ENCODE data around the gene LTBP1. TPM values are rescaled to one million over a fixed set of nuclear protein-coding genes. Genes with fewer than 3 reads are reported as not detected.
A peak's percentile ranks its signal among the peaks of the same experiment; 100 is the strongest.
"Not testable (repeated sequence)": the region's sequence is repeated elsewhere in the genome, so short reads cannot be mapped to it uniquely, and the experiment has no call there.

The LTBP1 gene
- total RNA-seq, 1 experiment from 2014 or later = 89.4 TPM

DNA sequence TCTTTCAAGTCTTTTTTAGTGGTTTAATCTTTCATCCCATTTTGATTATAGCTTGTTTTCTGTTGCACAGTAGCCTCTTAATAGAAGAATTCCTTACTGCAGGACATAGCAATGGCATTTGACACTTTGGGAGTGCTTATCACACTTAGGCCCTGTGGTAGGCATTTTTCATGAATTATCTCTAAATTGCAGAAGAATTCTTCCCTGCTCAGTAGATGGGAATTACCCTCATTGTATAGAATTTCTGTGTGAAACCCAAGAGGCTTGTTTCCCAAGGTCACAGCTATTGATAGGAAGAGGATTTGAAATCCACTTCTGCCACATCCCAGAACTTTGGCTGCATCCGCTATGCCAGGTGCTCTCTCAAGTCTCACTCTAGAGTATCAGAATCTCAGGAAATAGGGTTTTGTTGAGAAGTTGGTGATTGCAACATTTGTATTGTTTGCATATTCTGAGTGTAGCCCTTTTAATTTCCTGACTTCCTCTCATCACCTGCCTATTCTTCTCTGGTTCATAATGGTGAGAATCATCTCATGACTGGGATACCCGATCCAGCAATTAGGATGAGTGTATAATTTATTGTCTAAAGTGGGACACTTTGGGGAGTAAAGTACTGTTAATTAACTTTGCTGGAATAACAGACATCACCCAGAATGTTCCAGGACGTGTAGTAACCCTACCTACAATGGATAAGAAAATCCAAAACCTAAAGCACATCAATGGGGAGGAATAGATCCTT is 274.5 kb downstream of the LTBP1 start:
- DNase-seq (ENCODE audit: low read depth) = no peak

DNA sequence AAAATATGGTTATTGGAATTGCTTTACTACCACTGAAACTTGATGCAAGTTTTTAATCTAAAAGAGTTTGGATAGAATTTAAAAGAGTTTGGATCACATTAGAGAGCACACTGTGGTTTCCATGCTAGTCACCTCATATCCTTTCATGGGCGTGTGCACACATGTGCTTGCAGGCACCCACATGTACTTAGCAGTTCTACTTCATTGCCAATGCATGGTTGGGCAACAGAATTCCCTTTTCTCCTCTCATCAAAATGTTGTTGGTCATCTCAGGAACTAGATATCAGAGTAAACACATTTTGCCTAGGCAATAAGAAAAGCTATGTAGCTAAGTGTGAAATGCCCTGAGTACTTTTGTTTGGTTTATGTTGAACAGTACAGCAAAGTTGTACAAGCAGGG is 275.6 kb downstream of the LTBP1 start:
- no peak for DNase-seq (ENCODE audit: low read depth)

DNA sequence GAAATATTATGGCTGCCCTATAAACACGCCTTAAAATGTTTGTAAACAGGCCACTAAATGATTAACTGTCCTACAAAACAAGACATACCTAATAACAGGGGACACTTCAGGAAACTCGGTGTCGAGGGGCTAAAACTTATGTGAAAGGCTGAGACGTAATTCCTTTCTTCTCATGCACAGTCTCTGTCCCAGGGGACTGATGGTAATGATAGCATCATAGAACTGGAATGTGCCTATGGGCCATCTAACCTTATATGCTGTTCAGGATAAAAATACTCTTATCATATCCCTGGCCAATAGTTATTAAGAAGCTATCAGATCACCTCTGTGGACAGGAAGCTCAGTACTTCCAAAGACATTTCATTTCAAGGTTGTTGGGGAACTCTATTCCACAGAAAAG is 277.1 kb downstream of the LTBP1 start:
- peak; percentile 51 for DNase-seq (ENCODE audit: low read depth)

DNA sequence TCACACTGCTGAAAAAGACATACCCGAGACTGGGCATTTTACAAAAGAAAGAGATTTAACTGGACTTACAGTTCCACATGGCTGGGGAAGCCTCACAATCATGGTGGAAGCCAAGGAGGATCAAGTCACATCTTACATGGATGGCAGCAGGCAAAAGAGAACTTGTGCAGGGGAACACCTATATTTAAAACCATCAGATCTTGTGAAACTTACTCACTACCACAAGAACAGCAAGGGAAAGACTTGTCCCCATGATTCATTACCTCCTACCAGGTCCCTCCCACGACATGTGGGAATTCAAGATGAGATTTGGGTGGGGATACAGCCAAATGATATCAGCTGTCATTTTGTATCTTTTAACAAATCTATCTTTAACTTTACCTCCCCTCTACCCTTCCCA is 278.6 kb downstream of the LTBP1 start:
- peak; percentile 33 for DNase-seq (ENCODE audit: low read depth)

DNA sequence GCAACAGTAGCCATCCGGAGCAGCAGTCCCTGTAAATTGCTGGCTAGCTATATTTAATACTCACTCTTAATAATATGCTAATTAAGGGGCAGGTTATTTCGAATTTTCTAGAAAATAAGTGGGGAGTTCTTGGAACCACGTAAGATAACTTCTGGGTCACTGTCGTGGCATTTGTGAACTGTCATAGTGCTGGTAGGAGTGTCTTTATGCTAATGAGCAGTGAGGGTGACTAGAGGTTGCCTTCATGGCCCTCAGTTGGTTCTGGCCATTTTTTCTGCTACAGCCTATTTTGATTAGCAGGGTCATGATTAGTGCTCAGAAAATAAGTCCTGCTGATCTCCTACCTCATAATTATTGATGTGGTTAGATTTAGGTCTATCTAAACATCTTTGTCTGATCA is 279.8 kb downstream of the LTBP1 start:
- DNase-seq (ENCODE audit: low read depth) = no peak

DNA sequence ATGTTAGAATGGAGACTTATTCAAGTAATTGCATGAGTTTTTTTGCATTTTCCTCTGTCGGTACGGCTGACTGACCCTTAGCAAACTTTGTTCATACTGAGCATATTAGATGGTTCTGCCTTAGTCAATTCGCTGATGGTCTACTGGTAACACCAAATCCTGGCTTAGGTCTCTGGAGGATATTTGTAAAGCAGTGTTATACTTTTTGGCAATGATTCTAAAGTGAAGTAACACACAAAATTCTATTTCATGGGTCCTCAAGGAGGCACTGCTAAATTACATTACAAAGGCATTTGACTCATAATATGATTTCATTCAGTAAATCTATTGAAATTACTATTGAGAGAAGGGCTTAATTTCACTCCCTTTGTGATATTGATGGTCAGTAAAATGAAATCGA is 282.9 kb downstream of the LTBP1 start:
- DNase-seq (ENCODE audit: low read depth) = peak; percentile 25

DNA sequence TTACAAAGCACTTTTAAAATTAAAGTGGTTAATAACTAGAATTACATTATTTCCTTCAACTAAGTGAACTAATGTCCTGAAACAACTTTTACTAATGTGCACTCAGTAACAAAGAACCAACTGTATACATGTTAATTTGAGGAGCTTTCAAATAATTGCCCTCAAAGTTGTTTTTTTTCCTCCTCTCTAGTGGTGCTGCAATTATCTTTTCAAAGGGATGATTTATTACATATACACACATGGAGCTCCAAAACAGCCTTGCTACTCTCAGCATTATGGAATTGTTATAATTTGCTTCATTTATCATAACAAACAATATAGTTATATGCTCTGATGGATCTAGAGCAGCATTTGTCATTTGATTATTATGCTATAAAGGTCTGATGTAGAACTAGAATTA is 283.4 kb downstream of the LTBP1 start:
- DNase-seq (ENCODE audit: low read depth) = no peak

DNA sequence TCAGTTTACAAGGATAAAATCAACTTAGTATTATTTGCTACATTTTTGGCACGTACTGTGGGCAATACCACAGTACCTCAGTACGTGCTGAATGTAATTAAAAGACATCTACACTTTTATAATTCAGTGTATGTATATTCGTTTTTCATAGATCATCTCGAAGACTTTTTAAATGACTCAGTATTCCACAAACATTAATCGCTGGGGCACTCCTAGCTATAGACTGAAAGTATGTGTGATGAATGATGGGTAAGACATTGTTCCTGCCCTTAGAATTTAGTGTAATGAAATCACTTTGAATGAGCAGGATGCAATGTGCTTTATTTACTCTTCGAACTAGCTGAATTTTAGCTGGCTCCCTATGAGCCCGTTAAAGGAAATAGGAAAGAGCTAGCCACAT is 284.1 kb downstream of the LTBP1 start:
- no peak for DNase-seq (ENCODE audit: low read depth)

DNA sequence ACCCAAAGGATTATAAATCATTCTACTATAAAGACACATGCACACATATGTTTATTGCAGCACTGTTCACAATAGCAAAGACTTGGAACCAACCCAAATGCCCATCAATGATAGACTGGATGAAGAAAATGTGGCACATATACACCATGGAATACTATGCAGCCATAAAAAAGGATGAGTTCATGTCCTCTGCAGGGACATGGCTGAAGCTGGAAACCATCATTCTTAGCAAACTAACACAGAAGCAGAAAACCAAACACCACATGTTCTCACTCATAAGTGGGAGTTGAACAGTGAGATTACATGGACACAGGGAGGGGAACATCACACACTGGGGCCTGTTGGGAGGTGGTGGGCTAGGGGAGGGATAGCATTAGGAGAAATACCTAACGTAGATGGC is 288.8 kb downstream of the LTBP1 start:
- not testable (repeated sequence) for DNase-seq (ENCODE audit: low read depth)

DNA sequence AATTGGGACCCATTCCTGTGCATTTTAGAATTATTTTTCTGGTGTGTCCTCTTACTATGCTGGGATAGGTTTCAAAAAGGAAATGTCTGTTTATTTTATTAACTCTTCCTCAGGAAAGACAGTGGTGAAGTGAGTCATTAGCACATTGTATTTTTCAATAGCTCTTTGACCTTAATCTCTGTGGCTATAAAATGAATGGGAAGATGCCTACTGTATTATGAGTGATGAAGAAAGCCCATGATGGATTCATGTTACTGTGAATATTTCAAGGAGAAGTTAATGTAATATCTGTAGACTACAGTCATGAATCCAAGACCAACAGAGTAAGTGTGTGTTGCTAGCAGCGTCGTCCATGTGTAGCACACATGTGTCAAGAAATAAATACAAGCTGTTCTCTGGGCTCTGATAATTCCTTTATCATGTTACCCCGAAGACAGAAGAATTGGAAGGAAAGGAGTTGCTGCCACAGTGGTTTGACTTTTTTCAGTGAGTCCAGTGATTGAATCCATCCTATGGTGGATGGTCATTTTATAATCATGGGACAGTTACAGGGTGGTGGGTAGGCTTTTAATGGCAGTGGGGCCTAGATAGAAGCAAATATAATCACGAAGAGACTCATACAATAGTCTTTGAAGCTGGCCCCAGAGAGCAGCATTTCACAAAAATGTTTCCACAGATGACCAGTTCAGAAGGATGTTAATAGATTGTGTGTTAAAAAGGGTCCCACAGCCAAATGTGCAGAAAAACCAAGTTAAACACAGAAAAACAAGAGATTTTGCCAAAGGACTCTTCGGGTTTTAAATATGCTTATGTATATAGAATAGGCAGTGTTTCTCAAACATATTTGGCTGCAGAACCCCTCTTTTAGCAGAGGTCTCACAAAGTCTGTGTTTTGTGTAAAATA is 290.0 kb downstream of the LTBP1 start:
- DNase-seq (ENCODE audit: low read depth) = peak; percentile 78

DNA sequence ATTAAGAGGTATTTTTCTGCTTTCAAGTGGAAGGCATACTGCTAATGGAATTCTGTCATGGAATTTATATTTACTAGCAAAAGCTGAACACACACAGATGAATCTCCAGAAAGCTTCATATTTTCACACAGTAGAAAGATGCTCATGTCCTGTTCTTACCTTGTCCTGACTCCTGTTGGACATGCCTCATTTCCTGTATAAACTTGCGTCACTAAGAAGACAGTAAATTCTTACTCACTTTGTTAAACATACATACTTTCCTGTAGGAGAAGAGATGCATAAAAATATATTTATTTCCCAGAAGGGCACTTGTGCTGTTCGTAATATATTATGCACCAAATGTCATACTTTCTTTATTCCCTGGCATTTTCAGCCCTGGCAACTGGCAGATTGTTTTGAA is 291.4 kb downstream of the LTBP1 start:
- peak; percentile 32 for DNase-seq (ENCODE audit: low read depth)

DNA sequence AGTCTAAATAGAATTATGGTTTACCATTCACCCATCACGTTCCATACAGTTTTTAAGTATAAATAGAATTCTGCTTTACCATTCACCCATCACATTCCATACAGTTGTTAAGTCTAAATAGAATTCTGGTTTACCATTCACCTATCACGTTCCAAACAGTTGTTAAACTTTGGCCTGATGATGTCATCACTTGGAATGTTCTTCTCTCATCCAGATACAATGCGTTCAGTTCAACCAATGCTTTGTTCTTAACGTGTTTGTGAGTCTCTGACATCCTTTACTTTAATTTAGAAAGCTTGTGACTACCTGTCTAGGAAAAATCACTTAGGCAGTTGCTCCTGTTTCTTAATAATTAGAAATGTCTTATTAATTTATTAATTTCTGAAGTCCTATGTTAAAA is 293.4 kb downstream of the LTBP1 start:
- peak; percentile 51 for DNase-seq (ENCODE audit: low read depth)

DNA sequence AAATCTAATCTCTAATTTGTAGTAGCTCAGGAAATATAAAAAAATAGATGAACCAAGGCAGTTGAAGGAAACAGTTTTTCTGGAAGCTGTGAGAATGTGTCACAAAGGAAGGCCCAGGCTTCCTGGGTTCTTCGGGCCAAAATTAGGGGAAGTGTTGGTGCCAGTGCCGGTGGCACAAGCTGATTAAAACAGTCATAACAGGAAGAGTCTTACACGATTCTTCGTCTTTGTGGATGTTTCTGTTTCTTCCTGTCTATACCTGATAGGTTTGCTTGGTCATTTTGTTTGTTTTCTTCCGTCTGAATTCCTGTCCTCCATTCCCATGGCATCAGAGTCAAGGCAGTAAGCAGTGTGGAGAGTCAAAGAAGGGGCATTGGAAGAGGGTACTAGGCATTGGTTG is 294.3 kb downstream of the LTBP1 start:
- no peak for DNase-seq (ENCODE audit: low read depth)

DNA sequence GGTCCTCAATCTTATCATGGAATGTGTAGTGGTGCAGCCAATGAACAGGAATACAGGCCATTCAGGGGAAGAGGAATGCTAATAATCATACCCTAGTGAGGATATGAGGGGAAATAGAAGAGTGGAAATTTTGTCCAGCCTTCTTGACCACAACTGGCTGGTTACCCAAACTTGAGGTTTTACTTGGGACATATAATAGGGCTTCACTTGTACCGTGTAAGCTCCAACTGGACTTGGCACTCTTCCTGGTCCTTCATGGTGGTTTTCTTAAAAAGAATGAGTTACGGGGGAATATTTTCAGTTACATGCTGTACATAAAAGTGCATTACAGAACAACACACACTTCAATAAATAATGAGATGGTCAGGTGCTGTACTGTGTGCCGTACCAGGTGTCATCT is 294.8 kb downstream of the LTBP1 start:
- peak; percentile 69 for DNase-seq (ENCODE audit: low read depth)

DNA sequence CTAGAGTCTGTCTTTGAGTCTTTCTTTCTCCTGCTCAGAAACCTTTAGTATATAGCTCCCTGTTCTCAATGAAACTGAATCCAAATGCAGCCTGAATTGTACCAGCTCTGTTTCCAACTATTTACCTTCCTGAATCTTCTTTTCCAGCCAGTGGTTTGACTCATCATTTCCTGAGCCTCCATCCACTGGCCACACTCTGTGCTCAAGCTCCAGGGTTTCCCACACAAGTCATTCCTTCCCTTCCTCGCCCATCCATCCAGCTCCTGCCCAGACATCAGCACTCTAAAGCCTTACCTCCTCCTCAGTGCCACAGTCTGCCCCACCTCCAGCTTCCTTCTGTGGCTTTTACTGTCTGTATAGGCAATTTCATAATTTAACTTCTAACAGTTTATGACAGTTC is 296.1 kb downstream of the LTBP1 start:
- DNase-seq (ENCODE audit: low read depth) = peak; percentile 56

DNA sequence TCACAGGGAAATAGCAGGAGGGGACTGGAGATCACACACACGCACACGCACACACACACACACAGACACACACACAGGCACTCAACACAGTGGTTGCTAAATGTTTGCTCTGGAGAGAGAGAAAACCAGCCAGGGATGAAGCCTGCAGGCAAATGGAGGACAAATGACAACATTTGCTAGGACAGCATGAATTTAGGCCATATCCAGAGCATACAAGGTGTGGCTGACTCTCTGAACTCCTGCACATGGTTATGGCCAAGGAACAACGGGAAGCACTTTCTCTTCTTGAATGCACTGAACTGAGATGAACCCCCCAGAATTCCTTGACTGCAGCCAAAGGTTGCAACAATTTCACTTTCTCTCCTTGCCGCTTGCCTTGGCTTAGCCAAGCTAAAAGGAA is 299.7 kb downstream of the LTBP1 start:
- DNase-seq (ENCODE audit: low read depth) = no peak

DNA sequence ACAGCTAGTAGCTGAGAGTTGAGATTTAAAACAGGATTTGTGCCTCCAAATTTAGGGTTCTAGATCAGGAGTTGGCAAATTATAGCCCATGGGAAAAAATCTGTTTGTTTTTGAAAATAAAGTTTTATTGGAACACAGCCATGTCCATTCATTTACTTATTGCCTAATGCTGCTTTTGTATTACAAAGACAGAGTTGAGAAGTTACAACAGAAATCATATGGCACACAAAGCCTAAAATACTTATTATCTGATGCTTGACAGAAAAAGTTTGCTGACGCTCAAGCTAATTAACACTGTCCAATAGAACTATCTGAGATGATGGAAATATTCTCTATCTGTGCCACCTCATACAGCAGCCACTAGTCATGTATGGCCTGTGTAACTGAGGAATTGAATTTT is 300.6 kb downstream of the LTBP1 start:
- DNase-seq (ENCODE audit: low read depth) = no peak

DNA sequence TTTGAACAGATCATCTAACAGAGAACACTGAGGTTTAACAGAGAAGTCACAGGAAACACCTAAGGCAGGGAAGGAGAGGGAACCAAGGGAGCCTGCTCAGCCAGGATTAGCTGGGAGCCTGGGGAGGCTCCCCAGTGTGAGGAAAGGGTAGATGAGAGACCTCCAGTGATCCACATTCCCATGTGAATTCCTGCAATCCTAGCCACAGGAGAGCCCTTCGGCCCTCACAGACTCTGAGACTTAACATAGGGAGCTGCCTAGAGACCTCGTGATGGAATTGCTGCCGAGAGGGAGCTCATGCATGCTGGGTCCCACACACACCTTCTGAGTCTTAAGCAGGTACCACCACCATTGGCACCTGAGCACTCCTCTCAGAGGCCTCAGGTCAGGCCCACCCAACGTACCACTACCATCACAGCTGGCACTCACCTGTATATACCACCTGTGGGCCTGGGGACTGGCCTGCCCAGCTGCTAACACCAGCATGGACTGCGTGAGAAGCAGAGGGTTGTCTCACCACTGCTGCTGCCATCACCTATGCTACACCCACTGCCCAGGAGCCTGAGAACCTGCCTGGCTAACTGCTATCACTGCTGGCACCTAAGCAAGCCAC is 303.8 kb downstream of the LTBP1 start:
- no peak for DNase-seq (ENCODE audit: low read depth)

DNA sequence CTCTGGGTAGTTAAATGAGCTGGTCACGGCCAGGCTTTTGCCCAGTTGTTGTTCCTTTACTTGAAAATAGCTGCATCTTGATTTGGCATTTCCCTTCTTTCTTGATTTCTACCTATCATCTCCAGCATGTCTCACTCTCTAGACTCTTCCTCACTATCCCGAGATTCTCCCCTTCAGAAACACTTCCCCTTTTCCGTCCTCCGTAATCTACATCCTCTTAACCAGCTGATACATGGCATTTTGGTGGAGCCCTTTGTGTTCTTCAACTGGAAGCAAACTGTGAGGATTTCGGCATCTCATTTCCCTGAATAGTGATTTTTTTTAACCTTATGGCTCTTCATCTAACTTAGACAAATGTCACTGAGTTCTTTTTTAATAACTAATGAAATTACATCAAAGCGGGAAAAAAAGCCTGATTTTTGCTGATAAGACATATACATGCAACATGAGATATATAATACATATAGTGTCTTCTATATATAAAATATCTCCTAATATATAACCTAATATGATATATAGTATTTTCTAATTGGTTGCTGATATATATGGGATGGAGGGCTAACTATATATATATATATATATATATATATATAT is 309.5 kb downstream of the LTBP1 start:
- DNase-seq (ENCODE audit: low read depth) = no peak

DNA sequence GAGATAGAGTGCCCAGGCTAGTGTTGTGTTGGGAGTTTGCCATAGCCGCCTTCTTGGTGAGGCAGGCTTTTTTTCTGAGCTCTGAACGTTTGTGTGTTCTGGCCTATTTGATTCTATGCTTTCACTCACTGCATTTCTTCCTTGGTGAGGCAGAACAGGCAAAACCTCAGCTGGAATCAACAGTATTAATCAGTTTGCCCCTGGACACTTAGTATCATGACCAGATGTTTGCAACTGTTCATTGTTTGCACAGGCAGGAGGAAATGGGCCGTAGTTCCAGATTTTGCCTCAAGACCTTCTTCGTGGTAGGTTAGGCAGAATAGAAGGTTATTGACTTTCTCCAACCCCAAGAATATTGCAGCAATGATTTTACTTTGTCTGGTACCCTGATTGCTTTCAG is 311.6 kb downstream of the LTBP1 start:
- no peak for DNase-seq (ENCODE audit: low read depth)

DNA sequence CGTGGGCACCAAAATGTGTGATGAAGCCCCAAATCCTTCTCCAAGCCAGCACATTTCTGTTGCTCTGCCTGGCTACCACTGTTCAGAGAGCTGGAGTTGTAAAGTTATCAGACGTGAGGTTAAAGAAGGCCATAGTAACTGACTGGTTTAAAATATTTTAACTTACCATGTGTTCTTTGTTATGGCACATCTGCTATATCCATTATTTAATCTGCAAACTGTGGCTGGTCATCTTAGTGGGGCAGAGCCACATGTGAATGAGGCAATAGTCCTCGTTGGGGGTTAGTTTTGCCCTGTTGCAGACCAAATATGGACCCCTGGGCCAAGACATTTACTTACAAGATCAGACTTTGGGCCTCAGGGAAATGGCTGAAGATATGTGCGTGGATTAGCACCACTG is 315.3 kb downstream of the LTBP1 start:
- no peak for DNase-seq (ENCODE audit: low read depth)

DNA sequence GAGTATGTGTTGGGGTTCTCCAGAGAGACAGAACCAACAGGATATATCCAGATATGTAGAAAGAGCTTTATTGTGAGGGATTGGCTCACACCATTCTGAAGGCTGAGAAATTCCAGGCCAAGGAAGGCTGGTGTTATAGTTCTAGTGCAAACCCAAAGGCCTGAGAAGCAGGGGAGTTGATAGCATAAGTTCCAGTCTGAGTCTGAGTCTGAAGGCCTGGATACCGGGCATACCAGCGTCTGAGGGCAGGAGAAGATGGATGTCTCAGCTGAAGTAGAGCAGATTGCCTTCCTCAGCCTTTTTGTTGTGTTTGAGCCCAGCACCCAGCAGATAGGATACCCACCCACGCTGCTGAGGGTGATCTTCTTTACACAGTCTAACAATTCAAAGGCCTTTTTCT is 318.0 kb downstream of the LTBP1 start:
- no peak for DNase-seq (ENCODE audit: low read depth)

All from LHCN-M2 (cell line).